HG02981 (cell line): Measurements from ENCODE around the gene YPEL4.

Experiments used
- ATAC-seq: cut with Tn5 transposase; IDR thresholded peaks from one replicate; pipeline ENCODE4 v1.9.1; 2021; ENCODE audit warnings: mild to moderate bottlenecking, moderate library complexity; ENCODE audit not compliant: unreplicated experiment

YPEL4 gene

DNA sequence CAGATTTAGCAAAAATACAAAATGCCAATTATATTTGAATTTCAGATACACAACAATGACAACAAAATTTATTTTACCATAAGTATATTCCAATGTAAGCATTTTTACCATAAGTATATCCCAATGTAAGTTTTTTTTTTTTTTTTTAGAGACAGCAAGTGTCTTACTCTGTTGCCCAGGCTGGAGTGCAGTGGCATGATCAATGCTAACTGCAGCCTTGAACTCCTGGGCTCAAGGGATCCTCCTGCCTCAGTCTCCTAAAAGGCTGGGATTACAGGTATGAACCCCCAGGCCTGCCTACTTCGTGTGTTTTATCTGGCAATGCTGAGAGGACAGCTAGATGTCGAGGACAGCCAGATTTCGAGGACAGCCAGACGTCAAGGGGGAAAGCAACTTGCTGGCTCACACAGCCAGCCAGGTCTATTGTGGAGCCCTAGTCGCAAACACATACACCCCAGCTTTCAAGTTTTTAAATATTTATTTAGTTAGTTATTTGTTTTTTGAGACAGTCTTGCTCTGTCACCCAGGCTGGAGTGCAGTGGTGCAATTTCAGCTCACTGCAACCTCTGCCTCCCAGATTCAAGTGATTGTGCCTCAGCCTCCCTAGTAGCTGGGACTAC is 53.3 kb downstream of the YPEL4 start:
- no peak for ATAC-seq
